ENCODE measurements around the gene NUP93. TPM values are rescaled to one million over a fixed set of nuclear protein-coding genes. Genes with fewer than 3 reads are reported as not detected.

Gene NUP93
- total and polyA plus RNA-seq, 2 of the 8 experiments (the other 6 are each of a cell fraction or from before 2014, with no cell fraction given), result 147 to 201 TPM

DNA sequence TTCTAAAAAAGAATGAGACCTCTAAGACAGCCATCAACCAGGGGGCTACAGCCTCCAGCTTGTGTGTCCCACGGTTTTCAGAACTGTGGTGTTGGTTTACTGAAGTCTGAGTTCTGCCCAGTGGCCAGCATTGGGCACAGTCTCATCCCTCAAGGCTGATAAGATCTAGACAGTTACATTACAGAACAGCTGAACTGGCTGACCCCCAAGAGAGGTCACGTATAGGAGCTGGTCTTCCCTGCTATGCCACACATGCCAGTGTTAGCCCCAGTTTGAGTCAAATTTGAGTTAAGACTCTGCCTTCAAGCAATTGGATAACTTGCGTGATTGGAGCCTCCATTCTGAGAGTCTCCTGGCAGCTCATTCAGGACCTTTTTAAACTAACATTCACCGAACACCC lies 14.8 kb upstream of the NUP93 start:
- POLR2A ChIA-PET (ENCODE audit: partially characterized antibody), result no interaction called here
- H3K36me3 ChIP-seq (ENCODE audit: control insufficient read depth in 2 of 4, insufficient read depth in 4 of 4, low read length in 3 of 4), result no peaks in the 10 kb centered on the region
- WGBS, 2 experiments (ENCODE audit: extremely low coverage in 1 of 2, insufficient coverage in 1 of 2, insufficient read length in 1 of 2, insufficient replicate concordance in 2 of 2, low coverage in 1 of 2, low lambda C conversion rate in 2 of 2, missing lambda C conversion rate in 1 of 2), result 73% methylated on average over 4 of the region's 4 CpGs; no CpG with 5 or more reads in 1 of the 2 experiments
- H3K27ac ChIP-seq (ENCODE audit: low read depth, low read length), result no peak overlapping the region
- no peak overlapping the region for H3K4me3 ChIP-seq (ENCODE audit: extremely low read depth in 1 of 4, insufficient read depth in 2 of 4, low read depth in 3 of 4, low read length in 4 of 4)
- H2BK12ac ChIP-seq (ENCODE audit: low read depth, low read length), result no peak overlapping the region
- no peak overlapping the region for H2BK120ac ChIP-seq (replicated peaks; ENCODE audit: low read depth, low read length)
- no peaks in the 10 kb centered on the region for H3K79me2 ChIP-seq (ENCODE audit: control insufficient read depth in 1 of 2, insufficient read depth in 2 of 2, low read length in 2 of 2)
- H3K27me3 ChIP-seq (replicated peaks in 1 of 4; ENCODE audit: control insufficient read depth in 3 of 4, extremely low read depth in 1 of 4, insufficient read depth in 3 of 4, low read length in 3 of 4), result peaks cover 0 to 3% (median 0%) of the 10 kb centered on the region in 4 experiments; a peak in 1 of 7 replicates
- CTCF ChIA-PET (ENCODE audit: partially characterized antibody), result interaction anchor here (0.6 to 5.2 kb wide), 5 partner anchors 9 to 139 kb away, joined by 3 to 26 read pairs (median 4); no protein-coding TSS in a partner anchor
- H3K56ac ChIP-seq (replicated peaks; ENCODE audit: insufficient read length, low read depth, low read length), result no peak overlapping the region
- no peak overlapping the region for H2BK5ac ChIP-seq (ENCODE audit: low read depth, low read length)
- no peaks in the 10 kb centered on the region for H3K79me1 ChIP-seq (ENCODE audit: low read depth, low read length)
- no peak overlapping the region for H2BK15ac ChIP-seq (ENCODE audit: low read length)
- no peak overlapping the region for H3K14ac ChIP-seq (ENCODE audit: insufficient read length)
- TF ChIP-seq KDM4A (IDR thresholded peaks at IDR 0.05; ENCODE audit: low read depth, low read length, severe bottlenecking), result no peak
- FAIRE-seq (no peak), DNase-seq (ENCODE audit: low read depth in 1 of 2, low spot score in 2 of 2) (no peak)
- no peaks in the 10 kb centered on the region for H3K4me1 ChIP-seq (replicated peaks in 1 of 4; ENCODE audit: control insufficient read depth in 3 of 4, insufficient read depth in 4 of 4, low read length in 3 of 4)
- H3K9me3 ChIP-seq (ENCODE audit: insufficient read depth in 2 of 2, low read depth in 1 of 2, low read length in 1 of 2), result no peaks in the 10 kb centered on the region
- H2BK20ac ChIP-seq (ENCODE audit: low read length), result no peak overlapping the region; the same call in 1 of the 2 replicates
- no peaks in the 10 kb centered on the region for H4K20me1 ChIP-seq (replicated peaks in 1 of 2; ENCODE audit: control insufficient read depth in 1 of 2, insufficient read depth in 2 of 2, low read length in 2 of 2)
- no peak overlapping the region for H3K4me2 ChIP-seq (ENCODE audit: insufficient read depth in 1 of 2, low read depth in 2 of 2, low read length in 2 of 2)
- H3K23ac ChIP-seq (ENCODE audit: insufficient read length), result no peak overlapping the region
- no peak overlapping the region for H4K5ac ChIP-seq (ENCODE audit: insufficient read length, low read depth, low read length)
- no peak overlapping the region for H2AK5ac ChIP-seq (ENCODE audit: low read depth, low read length)
- H2AFZ ChIP-seq (ENCODE audit: low read length), result no peak overlapping the region
- H3K4ac ChIP-seq (replicated peaks; ENCODE audit: insufficient read length, low read depth, low read length), result no peak overlapping the region
- no peak overlapping the region; the same call in 1 of the 2 replicates for H3K18ac ChIP-seq (ENCODE audit: extremely low read depth, low read length)
- no peaks in the 10 kb centered on the region for H3K23me2 ChIP-seq (ENCODE audit: low read depth, low read length)
- H4K8ac ChIP-seq (ENCODE audit: extremely low read depth, insufficient read depth, low read length), result no peak overlapping the region
- H4K91ac ChIP-seq (replicated peaks; ENCODE audit: insufficient read length, low read length), result no peak overlapping the region
- H3K9ac ChIP-seq (replicated peaks in 1 of 4; ENCODE audit: extremely low read depth in 1 of 4, low read depth in 3 of 4, low read length in 3 of 4), result no peak overlapping the region

All from H1 (cell line).